HG03108 (cell line): Measurements from ENCODE around the gene PLCB4.

Experiments
- ATAC-seq: cut with Tn5 transposase; IDR thresholded peaks from one replicate; pipeline ENCODE4 v1.9.1; 2021; ENCODE audit warnings: moderate library complexity; ENCODE audit not compliant: unreplicated experiment

The PLCB4 gene

DNA sequence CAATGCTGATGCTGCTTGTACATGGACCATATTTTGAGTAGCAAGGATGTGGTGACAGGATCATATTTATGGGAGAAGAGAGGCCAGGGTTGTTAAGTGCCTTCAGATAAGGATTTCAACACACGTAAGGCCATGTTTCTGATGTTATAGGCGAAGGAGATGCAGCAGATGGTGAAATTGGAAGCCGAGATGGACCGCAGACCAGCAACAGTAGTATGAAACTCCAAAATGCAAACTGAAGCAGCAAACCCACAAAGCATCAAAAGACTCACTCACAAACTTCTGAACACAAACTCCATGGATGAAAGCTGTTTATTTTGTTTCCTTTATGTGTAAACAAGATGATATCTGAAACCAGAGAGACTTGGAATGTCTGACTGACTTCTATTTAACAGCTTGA lies 409.9 kb downstream of the PLCB4 start:
- no peak for ATAC-seq

DNA sequence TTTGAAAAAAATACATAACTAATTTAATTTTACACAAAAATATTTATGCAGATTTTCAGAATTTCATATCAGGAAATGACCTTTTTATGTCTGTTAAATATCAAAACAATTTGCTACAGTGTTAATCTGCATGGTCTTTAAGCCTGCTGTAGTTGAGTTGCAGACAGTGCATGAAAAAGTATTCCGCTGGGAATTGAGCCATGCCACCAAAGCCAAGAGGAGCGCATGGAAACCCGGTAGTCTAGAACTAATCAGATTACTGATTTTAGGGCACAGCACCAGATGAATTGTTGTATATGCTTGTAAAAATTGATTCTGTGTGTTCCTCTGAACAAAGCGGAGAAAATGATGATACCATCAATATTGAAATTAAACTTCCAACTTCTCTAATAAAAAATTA lies 411.2 kb downstream of the PLCB4 start:
- no peak for ATAC-seq

GRCh38 chr20:9482180-9482579 lies 413.3 kb downstream of the PLCB4 start:
- ATAC-seq: no peak

DNA sequence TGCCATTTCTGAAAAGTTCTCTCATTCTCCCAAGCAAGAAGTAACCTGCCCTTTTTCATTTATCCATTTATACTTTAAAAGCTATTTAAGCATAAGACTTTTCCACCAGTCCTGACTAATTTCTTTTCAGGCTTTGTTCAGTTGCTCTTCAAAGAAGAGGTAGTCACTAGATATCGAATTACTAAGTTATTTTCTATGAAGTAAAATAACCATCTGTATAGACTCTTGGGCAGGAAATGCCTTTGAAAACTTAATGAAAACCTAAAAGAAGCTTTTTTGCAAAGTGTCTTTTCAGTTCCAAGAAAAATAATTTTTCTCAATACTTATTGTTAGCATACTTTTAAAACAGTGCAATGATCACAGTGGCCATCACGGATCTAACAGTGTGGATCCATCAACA lies 414.2 kb downstream of the PLCB4 start:
- no peak for ATAC-seq

DNA sequence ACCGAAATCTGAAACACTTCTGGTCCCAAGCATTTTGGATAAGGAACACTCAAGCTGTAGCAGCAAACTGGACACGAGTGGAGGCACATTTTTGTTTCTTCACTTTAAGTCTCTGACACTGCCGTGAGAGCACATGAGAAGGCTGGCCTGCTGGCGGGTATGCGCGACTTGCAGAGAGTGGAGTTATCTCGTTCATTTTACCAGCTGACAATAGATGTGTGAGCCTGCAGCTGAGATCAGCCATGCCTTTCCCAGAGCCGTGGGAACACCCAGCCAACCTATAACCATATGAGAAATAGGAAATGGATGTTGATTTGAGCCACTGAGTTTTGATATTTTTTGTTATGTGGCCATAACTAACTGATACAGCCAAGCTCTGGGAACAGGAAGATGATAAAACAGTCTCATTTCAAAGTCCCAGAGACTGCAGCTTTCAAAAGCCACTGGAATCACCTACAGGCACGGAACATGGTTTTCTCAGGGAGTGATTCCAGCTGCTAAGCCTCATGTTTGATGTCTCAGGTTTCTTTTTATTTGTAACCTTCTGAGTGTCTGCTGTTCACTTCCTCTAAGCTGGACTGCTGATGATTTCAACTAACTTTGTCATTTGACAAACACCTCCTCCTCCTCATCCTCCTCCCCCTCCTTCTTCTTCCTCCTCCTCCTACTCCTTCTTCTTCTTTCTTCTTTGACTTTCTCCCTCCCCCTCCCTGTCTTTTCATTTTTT lies 416.9 kb downstream of the PLCB4 start:
- ATAC-seq: no peak

GRCh38 chr20:9487231-9487630 lies 418.3 kb downstream of the PLCB4 start:
- ATAC-seq: no peak

GRCh38 chr20:9488063-9488462 lies 419.2 kb downstream of the PLCB4 start:
- no peak for ATAC-seq

GRCh38 chr20:9490161-9490560 lies 421.3 kb downstream of the PLCB4 start:
- no peak for ATAC-seq

GRCh38 chr20:9490631-9491030 lies 421.7 kb downstream of the PLCB4 start:
- no peak for ATAC-seq

DNA sequence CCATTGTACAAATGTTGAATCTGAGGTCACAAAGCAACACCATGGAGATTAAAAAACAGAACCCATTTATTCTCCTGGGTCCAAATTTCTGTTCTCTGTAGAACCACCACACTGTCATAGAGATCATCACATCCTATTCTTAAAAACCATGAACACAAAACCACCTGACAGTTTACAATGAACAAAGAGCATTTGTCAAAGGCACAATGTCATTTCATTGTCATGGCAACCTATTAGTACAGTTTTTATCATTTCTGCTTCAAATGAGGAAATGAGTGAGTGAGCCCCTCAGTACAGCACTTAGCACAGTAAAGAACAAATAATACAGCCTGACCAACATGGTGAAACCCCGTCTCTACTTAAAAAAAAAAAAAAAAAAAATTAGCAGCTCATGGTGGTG lies 422.4 kb downstream of the PLCB4 start:
- ATAC-seq: no peak

GRCh38 chr20:9492067-9492466 lies 423.2 kb downstream of the PLCB4 start:
- ATAC-seq: no peak

DNA sequence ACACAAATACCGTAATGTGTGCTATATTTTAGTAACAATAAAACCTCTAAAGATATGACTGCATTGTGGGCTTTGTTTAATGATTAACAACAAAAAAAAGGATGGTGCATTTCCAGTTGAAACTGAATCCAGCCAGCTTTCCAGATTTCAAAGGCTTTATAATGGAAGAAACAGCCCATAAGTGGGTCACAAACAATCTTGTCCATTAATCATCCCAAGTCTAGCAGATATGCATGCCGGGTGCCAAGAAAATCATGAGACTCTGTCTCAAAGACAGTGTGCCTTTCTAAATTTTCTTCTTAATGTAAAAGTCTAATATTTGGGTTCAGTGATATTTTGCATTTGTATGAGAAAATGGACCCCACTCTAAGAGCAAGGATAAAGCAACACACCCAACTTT lies 424.9 kb downstream of the PLCB4 start:
- no peak for ATAC-seq

DNA sequence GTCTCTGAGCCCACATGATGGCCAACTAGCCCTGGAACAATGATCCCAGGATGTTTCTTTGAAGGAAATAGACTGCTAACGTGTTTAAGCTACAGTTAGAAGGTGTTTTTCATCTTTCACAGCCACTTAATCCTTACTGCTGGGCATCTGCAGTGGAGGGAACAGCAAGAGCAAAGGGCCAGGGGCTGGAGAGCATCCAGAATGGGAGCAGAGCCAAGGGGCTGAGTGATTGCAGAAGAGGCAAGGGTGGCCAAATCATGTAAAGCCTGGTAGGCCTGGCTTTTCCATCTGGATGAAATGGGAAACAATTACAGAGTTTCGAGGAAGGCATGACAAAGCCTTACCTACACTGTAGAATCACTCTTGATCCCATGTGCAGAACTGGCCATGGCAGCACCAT lies 426.8 kb downstream of the PLCB4 start:
- ATAC-seq: no peak

DNA sequence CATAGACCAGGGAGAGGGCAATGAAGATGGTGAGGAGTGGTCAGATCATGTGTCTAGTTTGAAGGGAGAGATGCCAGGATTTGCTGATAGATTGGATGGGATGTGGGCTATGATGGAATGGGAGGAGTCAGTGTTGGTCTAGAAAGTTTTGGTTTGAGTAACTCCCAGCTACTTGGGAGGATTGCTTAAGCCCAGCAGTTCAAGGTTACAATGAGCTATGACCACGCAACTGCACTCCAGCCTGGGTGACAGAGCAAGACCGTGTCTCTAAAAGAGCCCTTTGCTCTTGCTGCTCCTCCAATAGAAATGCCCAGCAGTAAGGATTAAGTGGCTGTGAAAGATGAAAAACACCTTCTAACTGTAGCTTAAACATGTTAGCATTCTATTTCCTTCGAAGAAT lies 427.3 kb downstream of the PLCB4 start:
- ATAC-seq: no peak

GRCh38 chr20:9498322-9498721 lies 429.4 kb downstream of the PLCB4 start:
- no peak for ATAC-seq

GRCh38 chr20:9499126-9499899 lies 430.4 kb downstream of the PLCB4 start:
- ATAC-seq: no peak

- ATAC-seq: no peak
These were observed 431.2 kb downstream of the PLCB4 start for GRCh38 chr20:9500121-9500520.

GRCh38 chr20:9501473-9501872 lies 432.6 kb downstream of the PLCB4 start:
- ATAC-seq: no peak

DNA sequence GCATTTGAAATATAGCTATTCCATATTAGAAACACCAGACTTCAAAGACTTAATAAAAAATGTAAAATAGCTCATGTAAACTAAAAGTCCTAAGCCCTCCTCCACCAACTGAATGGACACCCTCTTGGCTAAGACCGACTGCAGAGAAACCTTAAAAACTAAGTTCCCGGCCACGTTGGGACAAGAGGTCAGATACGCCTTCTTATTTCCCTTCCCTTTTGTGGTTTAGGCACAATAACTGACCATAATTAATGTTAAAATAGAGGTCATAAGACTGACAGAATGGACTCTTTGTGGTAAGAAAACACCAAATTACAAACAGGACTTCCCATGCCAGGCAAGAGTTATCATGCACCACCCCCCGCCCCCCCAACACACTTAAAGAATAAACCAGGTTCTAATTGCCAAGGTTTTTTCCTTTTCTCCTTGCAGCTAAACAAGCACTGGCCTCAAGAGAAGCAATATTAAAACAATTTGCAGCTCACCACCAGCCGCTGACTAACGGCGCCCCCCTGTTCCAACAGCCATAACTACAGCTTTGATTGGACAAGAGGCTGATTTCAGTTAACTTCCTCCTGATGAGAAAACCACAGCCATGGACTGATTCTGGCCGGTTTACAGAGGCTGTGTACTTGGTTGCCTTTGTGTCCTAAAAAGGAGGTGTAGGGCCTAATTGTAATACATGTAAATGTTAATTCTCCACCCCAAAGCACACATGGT lies 434.8 kb downstream of the PLCB4 start:
- no peak for ATAC-seq

DNA sequence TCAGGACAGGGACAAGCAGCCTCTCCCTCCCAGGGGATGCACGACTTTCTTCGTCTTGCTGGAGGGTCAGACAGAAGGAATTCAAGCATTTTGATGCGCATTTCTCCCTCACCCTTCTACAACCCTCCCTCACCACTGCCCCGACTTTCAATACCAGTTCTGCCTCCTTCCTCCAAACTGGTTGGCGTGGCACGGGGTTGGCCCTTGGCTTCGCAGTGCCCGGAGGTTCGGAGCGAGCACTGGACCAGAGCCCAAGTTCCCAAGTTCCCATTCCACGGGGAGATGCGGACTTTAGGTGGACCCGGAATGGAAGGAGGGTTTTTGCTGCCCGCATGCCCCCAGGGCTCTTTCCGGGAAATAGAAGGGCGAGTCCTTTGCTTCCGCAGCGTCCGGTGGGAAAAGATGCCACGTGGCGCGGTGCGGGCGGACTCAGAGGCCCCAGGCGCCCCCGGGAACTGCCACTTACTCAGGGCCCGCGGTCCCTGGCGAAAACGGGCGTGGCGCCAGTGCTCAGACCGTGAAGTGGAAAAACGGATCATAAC lies 437.5 kb downstream of the PLCB4 start:
- ATAC-seq: no peak

- no peak for ATAC-seq
These were observed 438.1 kb downstream of the PLCB4 start for GRCh38 chr20:9506964-9507369.
